H1 (cell line): Measurements from ENCODE around the gene IL21R. TPM values are rescaled to one million over a fixed set of nuclear protein-coding genes. Genes with fewer than 3 reads are reported as not detected.

Source experiments
- CTCF ChIA-PET: fragments of 300-600 bp; sonication (Branson Sonifier 250); formaldehyde crosslinking; loops from one replicate; lab custom pipeline; 2021; ENCODE audit not compliant: partially characterized antibody; lab: Charles Lee
- POLR2A ChIA-PET: fragments of 300-600 bp; sonication (Branson Sonifier 250); formaldehyde crosslinking; loops from one replicate; lab custom pipeline; 2021; ENCODE audit warnings: inconsistent platforms; ENCODE audit not compliant: partially characterized antibody; lab: Charles Lee
- DNase-seq, 2 experiments: peaks; one replicate each; pipeline versions ENCODE4 v3.0.0 to v3.0.0-alpha.2; 2010 to 2022; ENCODE audit warnings: low spot score in 2 of 2, low read depth in 1 of 2, mixed read lengths in 1 of 2
- FAIRE-seq: peaks from 2 replicates; lab custom pipeline; 2011; peaks lifted over from hg19 to GRCh38; lab: Jason Lieb, UNC
- H2AFZ ChIP-seq: 2 replicates; pipeline ENCODE4 v1.8.1; 2012; ENCODE audit warnings: low read length, inconsistent platforms
- H2AK5ac ChIP-seq: 2 replicates; pipeline ENCODE4 v1.6.1; 2013; ENCODE audit warnings: low read depth, low read length
- H2BK120ac ChIP-seq: replicated peaks from 2 replicates; pipeline ENCODE3; 2013; ENCODE audit warnings: low read depth, low read length, inconsistent platforms
- H2BK12ac ChIP-seq: 2 replicates; pipeline ENCODE4 v1.6.1; 2013; ENCODE audit warnings: low read depth, low read length
- H2BK15ac ChIP-seq: 2 replicates; pipeline ENCODE4 v1.6.1; 2013; ENCODE audit warnings: low read length
- H2BK20ac ChIP-seq: 2 replicates; pipeline ENCODE4 v1.6.1; 2013; ENCODE audit warnings: low read length
- H2BK5ac ChIP-seq: 2 replicates; pipeline ENCODE4 v1.6.1; 2013; ENCODE audit warnings: low read depth, low read length
- H3K14ac ChIP-seq: 2 replicates; pipeline ENCODE4 v1.6.1; 2013; ENCODE audit warnings: inconsistent platforms; ENCODE audit not compliant: insufficient read length
- H3K18ac ChIP-seq: 2 replicates; pipeline ENCODE4 v1.6.1; 2013; ENCODE audit warnings: low read length; ENCODE audit errors: extremely low read depth
- H3K23ac ChIP-seq: 2 replicates; pipeline ENCODE4 v1.6.1; 2013; ENCODE audit warnings: inconsistent platforms; ENCODE audit not compliant: insufficient read length
- H3K23me2 ChIP-seq: 2 replicates; pipeline ENCODE4 v1.6.1; 2013; ENCODE audit warnings: low read depth, low read length
- H3K27ac ChIP-seq: 2 replicates; pipeline ENCODE4 v1.6.1; 2011; ENCODE audit warnings: low read depth, low read length, inconsistent platforms
- H3K27me3 ChIP-seq, 4 experiments: replicated peaks in 1 of 4; 1 replicate in 1 of 4; 2 replicates in 3 of 4; pipeline versions ENCODE4 v1.6.1 to v1.8.1; 2011 to 2013; ENCODE audit warnings: low read length in 3 of 4, mild to moderate bottlenecking in 3 of 4, inconsistent platforms in 2 of 4, mixed read lengths in 2 of 4, moderate library complexity in 1 of 4; ENCODE audit not compliant: control insufficient read depth in 3 of 4, insufficient read depth in 3 of 4; ENCODE audit errors: extremely low read depth in 1 of 4
- H3K36me3 ChIP-seq, 4 experiments: 2 replicates each; pipeline versions ENCODE4 v1.6.1 to v1.8.1; 2011 to 2013; ENCODE audit warnings: mild to moderate bottlenecking in 4 of 4, low read length in 3 of 4, moderate library complexity in 2 of 4, control low read depth in 1 of 4, inconsistent platforms in 1 of 4; ENCODE audit not compliant: insufficient read depth in 4 of 4, control insufficient read depth in 2 of 4
- H3K4ac ChIP-seq: replicated peaks from 2 replicates; pipeline ENCODE3; 2013; ENCODE audit warnings: low read length, low read depth, mixed read lengths, inconsistent platforms; ENCODE audit not compliant: insufficient read length
- H3K4me1 ChIP-seq, 4 experiments: replicated peaks in 1 of 4; 1 replicate in 1 of 4; 2 replicates in 3 of 4; pipeline versions ENCODE4 v1.6.1 to v1.8.1; 2011 to 2013; ENCODE audit warnings: low read length in 3 of 4, inconsistent platforms in 2 of 4, mixed read lengths in 1 of 4; ENCODE audit not compliant: insufficient read depth in 4 of 4, control insufficient read depth in 3 of 4
- H3K4me2 ChIP-seq, 2 experiments: 2 replicates each; pipeline versions ENCODE4 v1.6.1 to v1.8.1; 2011 to 2013; ENCODE audit warnings: low read depth in 2 of 2, low read length in 2 of 2, control low read depth in 1 of 2, inconsistent platforms in 1 of 2, mild to moderate bottlenecking in 1 of 2; ENCODE audit not compliant: insufficient read depth in 1 of 2
- H3K4me3 ChIP-seq, 4 experiments: fragments of 200-600, 300-600 bp in 1 of 4; sonication (generic), shearing (Covaris generic), sonication (Bioruptor Twin) in 1 of 4; 2 replicates each; pipeline versions ENCODE4 v1.5.1 to v1.8.1; 2011 to 2016; ENCODE audit warnings: low read length in 4 of 4, low read depth in 3 of 4, control low read depth in 2 of 4, inconsistent platforms in 2 of 4, mild to moderate bottlenecking in 2 of 4, mixed read lengths in 1 of 4, moderate library complexity in 1 of 4; ENCODE audit not compliant: insufficient read depth in 2 of 4; ENCODE audit errors: extremely low read depth in 1 of 4
- H3K56ac ChIP-seq: replicated peaks from 2 replicates; pipeline ENCODE3; 2013; ENCODE audit warnings: low read depth, mild to moderate bottlenecking, mixed read lengths, low read length, inconsistent platforms; ENCODE audit not compliant: insufficient read length
- H3K79me1 ChIP-seq: 2 replicates; pipeline ENCODE4 v1.6.1; 2013; ENCODE audit warnings: low read depth, low read length, control low read depth
- H3K79me2 ChIP-seq, 2 experiments: 2 replicates each; pipeline versions ENCODE4 v1.6.1 to v1.8.1; 2012 to 2013; ENCODE audit warnings: low read length in 2 of 2, mild to moderate bottlenecking in 2 of 2, inconsistent platforms in 1 of 2; ENCODE audit not compliant: insufficient read depth in 2 of 2, control insufficient read depth in 1 of 2
- H3K9ac ChIP-seq, 4 experiments: replicated peaks in 1 of 4; 1 replicate in 1 of 4; 2 replicates in 3 of 4; pipeline versions ENCODE4 v1.6.1 to v1.8.1; 2011 to 2013; ENCODE audit warnings: low read depth in 3 of 4, low read length in 3 of 4, control low read depth in 2 of 4, mild to moderate bottlenecking in 2 of 4, moderate library complexity in 2 of 4, inconsistent platforms in 1 of 4; ENCODE audit errors: extremely low read depth in 1 of 4
- H3K9me3 ChIP-seq, 2 experiments: 2 replicates each; pipeline versions ENCODE4 v1.6.1 to v1.8.1; 2012 to 2013; ENCODE audit warnings: mild to moderate bottlenecking in 2 of 2, moderate library complexity in 2 of 2, control low read depth in 1 of 2, inconsistent platforms in 1 of 2, low read depth in 1 of 2, low read length in 1 of 2, mixed read lengths in 1 of 2; ENCODE audit not compliant: insufficient read depth in 2 of 2
- H4K20me1 ChIP-seq, 2 experiments: replicated peaks in 1 of 2; 2 replicates each; pipeline versions ENCODE3 to v1.8.1; 2011 to 2013; ENCODE audit warnings: inconsistent platforms in 2 of 2, low read length in 2 of 2, mild to moderate bottlenecking in 1 of 2; ENCODE audit not compliant: insufficient read depth in 2 of 2, control insufficient read depth in 1 of 2
- H4K5ac ChIP-seq: 2 replicates; pipeline ENCODE4 v1.6.1; 2013; ENCODE audit warnings: low read length, low read depth, mixed read lengths, inconsistent platforms; ENCODE audit not compliant: insufficient read length
- H4K8ac ChIP-seq: 2 replicates; pipeline ENCODE4 v1.8.0; 2013; ENCODE audit warnings: mild to moderate bottlenecking, moderate library complexity, low read length, inconsistent platforms; ENCODE audit not compliant: insufficient read depth; ENCODE audit errors: extremely low read depth
- H4K91ac ChIP-seq: replicated peaks from 2 replicates; pipeline ENCODE3; 2013; ENCODE audit warnings: low read length, mixed read lengths, inconsistent platforms; ENCODE audit not compliant: insufficient read length
- CBX8 ChIP-seq: fragments of 300-800, 300-1000 bp; sonication (generic); IDR thresholded peaks from 2 replicates; pipeline ENCODE4 v1.7.1; 2016; ENCODE audit warnings: low read depth, low read length, borderline replicate concordance
- CREB1 ChIP-seq: IDR thresholded peaks from 2 replicates; pipeline ENCODE4 v1.6.1; 2012; ENCODE audit warnings: inconsistent platforms
- EZH2 ChIP-seq: fragments of 200-600 bp; sonication (generic); IDR thresholded peaks from 2 replicates; pipeline ENCODE4 v1.7.1; 2012; ENCODE audit warnings: low read depth, mild to moderate bottlenecking, moderate library complexity, low read length, inconsistent platforms; ENCODE audit not compliant: severe bottlenecking
- HDAC2 ChIP-seq, 2 experiments: fragments of 300-600 bp in 1 of 2; sonication (generic) in 1 of 2; IDR thresholded peaks; 2 replicates each; pipeline ENCODE4 v1.6.1; 2011 to 2012; ENCODE audit warnings: low read depth in 2 of 2, low read length in 2 of 2, mild to moderate bottlenecking in 2 of 2, moderate library complexity in 2 of 2, borderline replicate concordance in 1 of 2, inconsistent platforms in 1 of 2
- JUN ChIP-seq: IDR thresholded peaks from 2 replicates; pipeline ENCODE4 v1.6.1; 2011; ENCODE audit warnings: low read depth, mild to moderate bottlenecking, improper control_type of control experiment, low read length
- KDM1A ChIP-seq: fragments of 200-600, 300-600 bp; sonication (generic); IDR thresholded peaks from 2 replicates; pipeline ENCODE4 v1.7.1; 2016; ENCODE audit warnings: mild to moderate bottlenecking, low read length, borderline replicate concordance
- RBBP5 ChIP-seq: IDR thresholded peaks from 2 replicates; pipeline ENCODE4 v1.7.1; 2012; ENCODE audit warnings: low read depth, mild to moderate bottlenecking, inconsistent platforms, low read length, moderate library complexity, borderline replicate concordance
- RXRA ChIP-seq: IDR thresholded peaks from 2 replicates; pipeline ENCODE4 v1.6.1; 2011; ENCODE audit warnings: low read depth, mild to moderate bottlenecking, low read length, moderate library complexity; ENCODE audit not compliant: insufficient read depth
- SP2 ChIP-seq: IDR thresholded peaks from 2 replicates; pipeline ENCODE4 v1.6.1; 2012; ENCODE audit warnings: mild to moderate bottlenecking, low read length, inconsistent platforms
- SUZ12 ChIP-seq: fragments of 200-600 bp; sonication (generic); IDR thresholded peaks from 2 replicates; pipeline ENCODE4 v1.6.1; 2012; ENCODE audit warnings: mild to moderate bottlenecking, inconsistent platforms, low read length, moderate library complexity, mixed read lengths
- TEAD4 ChIP-seq: IDR thresholded peaks from 2 replicates; pipeline ENCODE4 v1.6.1; 2012; ENCODE audit warnings: low read depth, low read length, inconsistent platforms, mixed read lengths
- WGBS, 2 experiments: shearing (Covaris generic) in 1 of 2; methylation state at CpG; one replicate each; pipeline versions ENCODE4 v1.1.6 to v1.1.7; 2013 to 2015; ENCODE audit warnings: low lambda C conversion rate in 2 of 2, mixed read lengths in 2 of 2, inconsistent platforms in 1 of 2, low coverage in 1 of 2, missing lambda C conversion rate in 1 of 2; ENCODE audit not compliant: insufficient replicate concordance in 2 of 2, insufficient coverage in 1 of 2, insufficient read length in 1 of 2; ENCODE audit errors: extremely low coverage in 1 of 2, missing lambda C conversion rate in 1 of 2; 5-methylcytosine and 5-hydroxymethylcytosine counted together
- polyA plus RNA-seq, 7 experiments: library from polyadenylated mRNA; depleted of rRNA in 3 of 7; stranded (reverse) in 5 of 7; unstranded in 2 of 7; fragments of >200 nt in 5 of 7; fragments of 200-250 nt in 2 of 7; gene quantifications; 1 replicate in 5 of 7; 2 replicates in 1 of 7; 4 replicates in 1 of 7; pipeline versions ENCODE4 v1.2.1 to v1.2.3, GENCODE V29; 2011 to 2013; ENCODE audit warnings: missing spikeins in 2 of 7, mixed read lengths in 2 of 7
- total RNA-seq: library from RNA; stranded (reverse); fragmentation: NEBNext Ultra II Directional; extraction: Animal tissue kit (Norgen Biotek cat#: 25700); gene quantifications from 2 replicates; pipeline ENCODE4 v1.2.1, GENCODE V29; 2021

Gene IL21R
- total and polyA plus RNA-seq, 2 of the 8 experiments (the other 6 are each of a cell fraction or from before 2014, with no cell fraction given), result 0.34 to 0.70 TPM

DNA sequence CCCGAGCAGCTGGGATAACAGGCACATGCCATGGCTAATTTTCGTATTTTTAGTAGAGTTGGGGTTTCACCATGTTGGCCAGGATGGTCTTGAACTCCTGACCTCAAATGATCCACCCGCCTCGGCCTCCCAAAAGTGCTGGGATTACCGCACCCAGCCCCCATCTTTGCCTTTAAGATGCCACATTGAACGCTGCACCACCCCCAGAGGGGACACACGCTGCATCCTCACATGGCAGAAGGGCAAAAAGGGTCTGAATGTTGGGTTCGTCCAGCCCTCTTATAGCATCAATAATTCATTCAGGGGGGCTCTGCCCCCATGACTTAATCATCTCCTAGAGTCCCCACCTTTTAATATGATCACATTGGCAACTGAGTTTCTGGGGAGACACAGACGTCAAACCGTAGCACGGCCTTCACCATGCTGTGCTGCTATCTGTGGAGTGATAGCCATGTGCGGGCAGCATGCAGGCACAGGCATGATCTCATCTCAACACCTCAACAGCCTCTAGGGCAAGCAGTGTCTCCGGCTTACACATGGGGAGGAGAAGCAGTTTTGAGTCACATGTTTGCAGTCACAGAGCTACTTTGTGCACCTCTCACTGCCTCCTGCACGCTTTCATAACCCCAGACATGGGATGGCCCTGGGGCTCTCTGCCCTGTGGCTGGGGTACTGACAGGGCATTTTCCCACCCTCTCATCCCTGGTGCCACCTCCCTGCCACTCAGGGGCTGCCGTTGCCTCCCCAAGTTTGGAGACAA, 30.0 kb downstream of the IL21R start:
- Histone ChIP-seq H3K4me3 (no peak overlapping the region), H2BK120ac (no peak overlapping the region), H3K9me3 (no peaks in the 10 kb centered on the region), H3K4me1 (no peaks in the 10 kb centered on the region), H3K56ac (no peak overlapping the region), H3K27me3 (no peaks in the 10 kb centered on the region), H2AFZ (peak overlapping the region; percentile 37; the same call in 1 of the 2 replicates), H3K9ac (no peak overlapping the region), H3K23me2 (no peaks in the 10 kb centered on the region), H3K36me3 (no peaks in the 10 kb centered on the region), H2BK15ac (no peak overlapping the region), H3K4ac (no peak overlapping the region), H3K14ac (no peak overlapping the region), H3K79me1 (no peaks in the 10 kb centered on the region), H3K79me2 (no peaks in the 10 kb centered on the region), H2AK5ac (no peak overlapping the region), H2BK5ac (no peak overlapping the region; the same call in 1 of the 2 replicates), H4K91ac (peak overlapping the region; percentile 27), H2BK20ac (0 out of 2 replicates have a peak overlapping the region, but pooled peaks have one; percentile 90), H4K5ac (no peak overlapping the region), H3K4me2 (no peak overlapping the region), H3K27ac (no peak overlapping the region), H3K23ac (no peak overlapping the region), H3K18ac (no peak overlapping the region; the same call in 1 of the 2 replicates), H4K20me1 (no peaks in the 10 kb centered on the region), H2BK12ac (no peak overlapping the region), H4K8ac (no peak overlapping the region)
- FAIRE-seq (no peak), DNase-seq (peak in 1 of 2 experiments; percentile 32)
- TF ChIP-seq CBX8 (no peak), RBBP5 (no peak), HDAC2 (IDR thresholded peaks at IDR 0.05; ENCODE audit: borderline replicate concordance in 1 of 2, low read depth in 2 of 2, low read length in 2 of 2) (no peak), SP2 (no peak), EZH2 (no peak), RXRA (no peak), SUZ12 (no peak), TEAD4 (no peak), JUN (no peak), CREB1 (no peak), KDM1A (no peak)
- ChIA-PET POLR2A (no interaction called here), CTCF (no interaction called here)
- WGBS, 2 experiments, result 81% methylated on average over 13 of the region's 15 CpGs; no CpG with 5 or more reads in 1 of the 2 experiments
